GM12878 (cell line): ENCODE measurements around the gene TRIM7. TPM values are rescaled to one million over a fixed set of nuclear protein-coding genes. Genes with fewer than 3 reads are reported as not detected.

ENCODE experiments used
- E4F1 ChIP-seq: fragments of 450-650 bp; IDR thresholded peaks from 2 replicates; pipeline ENCODE4 v1.6.1; 2018; ENCODE audit warnings: borderline replicate concordance, mild to moderate bottlenecking; ENCODE audit not compliant: partially characterized antibody
- EED ChIP-seq: sonication (generic); IDR thresholded peaks from 2 replicates; pipeline ENCODE4 v1.6.1; 2016; ENCODE audit warnings: antibody characterized with exemption, low read depth
- MEF2B ChIP-seq: fragments of 450-650 bp; IDR thresholded peaks from 2 replicates; pipeline ENCODE4 v1.6.1; 2018; ENCODE audit warnings: mild to moderate bottlenecking, moderate library complexity; ENCODE audit not compliant: partially characterized antibody, poor library complexity, severe bottlenecking
- MXI1 ChIP-seq: fragments of 150-350 bp; IDR thresholded peaks from 2 replicates; pipeline ENCODE4 v1.6.1; 2011; ENCODE audit warnings: low read depth, mild to moderate bottlenecking, inconsistent platforms, low read length, improper control_type of control experiment
- NFYB ChIP-seq: IDR thresholded peaks from 2 replicates; pipeline ENCODE4 v1.6.1; 2011; ENCODE audit warnings: low read depth, mild to moderate bottlenecking, low read length, improper control_type of control experiment, moderate library complexity; ENCODE audit not compliant: insufficient read depth
- RCOR1 ChIP-seq: conservative IDR thresholded peaks from 2 replicates; pipeline ENCODE4 v1.6.1; 2012; ENCODE audit warnings: low read depth, low read length, improper control_type of control experiment
- SIX5 ChIP-seq: IDR thresholded peaks from 2 replicates; pipeline ENCODE4 v1.6.1; 2011; ENCODE audit warnings: mild to moderate bottlenecking, low read depth, low read length, moderate library complexity; ENCODE audit not compliant: severe bottlenecking
- USF1 ChIP-seq: IDR thresholded peaks from 2 replicates; pipeline ENCODE4 v1.6.1; 2011; ENCODE audit warnings: borderline replicate concordance, low read depth, mild to moderate bottlenecking, moderate library complexity, mixed read lengths, low read length; ENCODE audit not compliant: insufficient read depth; ENCODE audit errors: extremely low read length
- ZBED1 ChIP-seq: IDR thresholded peaks from 2 replicates; pipeline ENCODE4 v1.6.1; 2016; ENCODE audit warnings: borderline replicate concordance
- ZSCAN29 ChIP-seq: fragments of 450-650 bp; IDR thresholded peaks from 2 replicates; pipeline ENCODE4 v1.6.1; 2017; ENCODE audit warnings: mild to moderate bottlenecking, moderate library complexity
- polyA plus RNA-seq, 11 experiments: library from polyadenylated mRNA; depleted of rRNA in 4 of 11; unstranded in 6 of 11; stranded (reverse) in 5 of 11; fragments of >200 nt; fragmentation: Nextera tagmentation in 4 of 11; fragmentation: Illumina TruSeq in 1 of 11; extraction: Ambion mirVana in 4 of 11; extraction: Trizol in 1 of 11; gene quantifications; 1 replicate in 1 of 11; 2 replicates in 10 of 11; pipeline versions ENCODE4 v1.2.1 to v1.2.3, GENCODE V29; 2011 to 2016; ENCODE audit warnings: inconsistent platforms in 2 of 11, missing spikeins in 2 of 11, low read depth in 1 of 11
- total RNA-seq, 4 experiments: library from RNA; depleted of rRNA in 3 of 4; stranded (reverse); fragments of >200 nt in 3 of 4; fragmentation: Illumina TruSeq in 1 of 4; extraction: Trizol in 1 of 4; gene quantifications; 2 replicates each; pipeline versions ENCODE4 v1.2.1 to v1.2.3, GENCODE V29; 2013 to 2021

The TRIM7 gene
- total and polyA plus RNA-seq, 10 of the 15 experiments (the other 5 are each of a cell fraction or from before 2014, with no cell fraction given), result 0.02 to 1.6 (median 0.41) TPM

GRCh38 chr5:181246276-181247049 is 41.5 kb upstream of the TRIM7 start (continued):
- TF ChIP-seq MEF2B, result peak; percentile 29
- peak; percentile 42 for TF ChIP-seq E4F1
- no peak for TF ChIP-seq NFYB
- 0 out of 2 replicates have a peak, but pooled peaks have one; percentile 5 for TF ChIP-seq ZSCAN29
- peak; percentile 52 for TF ChIP-seq EED
- no peak for TF ChIP-seq SIX5
- TF ChIP-seq USF1, result no peak
- peak; percentile 47; the same call in 1 of the 2 replicates for TF ChIP-seq ZBED1
- peak; percentile 90 for TF ChIP-seq MXI1
- no peak for TF ChIP-seq RCOR1
